Peyer's patch (tissue), 4 donors: ENCODE measurements around the gene FEZ2.

Source experiments
- CTCF ChIP-seq, 6 experiments: fragments of 450-650 bp in 4 of 6; fragments of 200-600 bp in 2 of 6; sonication (generic) in 1 of 6; IDR thresholded peaks; one replicate each; pipeline ENCODE4 v1.5.1; 2017 to 2019; ENCODE audit warnings: antibody characterized with exemption in 6 of 6, mild to moderate bottlenecking in 3 of 6, moderate library complexity in 1 of 6
- POLR2A ChIP-seq, 2 donors: fragments of 450-650 bp; IDR thresholded peaks; one replicate each; pipeline ENCODE4 v1.5.1; 2017; ENCODE audit warnings: antibody characterized with exemption in 2 of 2, mild to moderate bottlenecking in 2 of 2, moderate library complexity in 2 of 2

DNA sequence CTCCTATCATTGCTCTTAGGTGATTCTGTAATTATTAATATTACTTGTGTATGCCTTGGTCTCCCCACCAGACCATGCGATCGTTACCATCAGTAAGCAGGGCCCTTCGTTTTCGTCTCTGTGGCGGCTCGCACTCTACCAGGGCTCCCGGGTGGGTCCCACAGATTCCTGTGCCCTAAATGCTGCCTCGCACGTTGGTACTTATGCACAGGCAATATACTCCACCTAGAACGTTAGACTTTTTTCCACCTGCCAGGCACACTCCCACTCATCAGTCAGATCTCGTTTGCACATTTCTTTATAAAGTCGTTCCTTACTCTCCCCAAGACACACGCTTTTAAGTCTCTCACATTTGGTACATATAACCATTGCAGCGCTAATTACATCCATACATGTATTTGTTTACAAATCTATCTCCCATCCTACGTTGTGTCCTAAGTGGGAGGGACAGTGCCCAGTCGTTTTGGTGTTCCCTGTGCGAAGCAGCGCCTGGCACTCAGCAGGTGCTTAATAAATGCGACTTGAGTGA, 901 bp downstream of the FEZ2 start:
- TF ChIP-seq CTCF (IDR thresholded peaks at IDR 0.05) (no peak), POLR2A (IDR thresholded peaks at IDR 0.05) (no peak)
